Measurements from ENCODE around the gene GJB5.

GJB5 gene

DNA sequence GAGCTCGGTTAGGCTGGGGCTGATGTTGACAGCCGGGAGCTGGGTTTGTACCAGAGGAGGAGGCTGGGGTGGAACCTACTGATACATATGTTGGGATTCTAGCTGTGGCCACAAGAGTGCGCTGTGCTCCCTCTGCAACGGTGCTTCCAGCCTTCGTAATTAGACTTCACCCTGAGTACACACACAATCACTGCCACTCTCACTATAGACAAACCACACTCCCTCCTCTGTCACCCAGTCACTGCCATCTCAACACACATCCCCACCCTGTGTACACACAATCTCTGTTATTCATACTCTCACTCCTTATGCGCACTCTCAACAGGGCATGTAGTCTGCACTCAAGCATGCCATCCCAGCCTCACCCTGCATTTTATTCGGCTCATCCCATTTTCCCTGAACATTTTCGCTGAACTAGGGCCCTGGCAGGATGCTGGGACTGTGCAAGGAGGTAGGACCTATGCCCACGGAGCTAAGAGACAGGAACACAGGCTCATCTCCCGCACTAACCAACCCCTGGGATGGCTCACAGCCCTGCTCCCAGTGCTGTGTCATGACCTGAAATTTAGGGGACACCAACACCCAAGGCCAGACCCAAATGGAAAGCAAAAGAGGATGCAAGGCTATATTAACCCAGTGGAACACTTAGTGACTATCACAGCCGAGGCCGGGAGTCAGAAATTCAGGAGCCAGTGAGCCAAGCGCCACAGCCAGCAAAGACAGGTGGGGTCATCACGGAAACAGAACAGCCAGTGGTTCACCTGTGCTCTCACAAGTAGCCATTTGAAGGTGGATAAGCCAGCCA lies 31.9 kb downstream of the GJB5 start:
- Histone ChIP-seq H3K4me3 (ENCODE audit: low read length) (no peak overlapping the region), H2BK5ac (ENCODE audit: low read length) (no peak overlapping the region), H3K79me2 (ENCODE audit: control insufficient read depth, insufficient read depth, low read length) (no peaks in the 10 kb centered on the region), H2BK120ac (ENCODE audit: low read depth, low read length) (no peak overlapping the region), H2AK5ac (ENCODE audit: low read length) (no peak overlapping the region), H3K27ac (ENCODE audit: low read depth, low read length) (no peak overlapping the region), H3K4me1 (ENCODE audit: control insufficient read depth, low read depth, low read length) (peaks cover 2% of the 10 kb centered on the region), H3K79me1 (ENCODE audit: low read length) (no peaks in the 10 kb centered on the region), H3K27me3 (ENCODE audit: insufficient read depth, low read length, poor library complexity) (no peaks in the 10 kb centered on the region), H3K18ac (ENCODE audit: low read length) (no peak overlapping the region), H2BK15ac (replicated peaks; ENCODE audit: low read depth) (no peak overlapping the region), H3K23ac (ENCODE audit: low read length) (no peak overlapping the region), H4K5ac (ENCODE audit: low read length) (no peak overlapping the region), H3K56ac (ENCODE audit: low read length) (no peak overlapping the region), H3K9ac (ENCODE audit: low read length) (peak overlapping the region; percentile 6), H3K4me2 (ENCODE audit: low read length) (no peak overlapping the region), H3K36me3 (ENCODE audit: control insufficient read depth, insufficient read depth, low read length) (no peaks in the 10 kb centered on the region), H3K4ac (ENCODE audit: low read depth, low read length) (no peak overlapping the region), H4K8ac (ENCODE audit: low read depth, low read length) (no peak overlapping the region)
- peak; percentile 81 for DNase-seq
- no CpG with 5 or more reads among the region's 14 CpGs for WGBS (ENCODE audit: extremely low coverage, insufficient coverage, low lambda C conversion rate)

DNA sequence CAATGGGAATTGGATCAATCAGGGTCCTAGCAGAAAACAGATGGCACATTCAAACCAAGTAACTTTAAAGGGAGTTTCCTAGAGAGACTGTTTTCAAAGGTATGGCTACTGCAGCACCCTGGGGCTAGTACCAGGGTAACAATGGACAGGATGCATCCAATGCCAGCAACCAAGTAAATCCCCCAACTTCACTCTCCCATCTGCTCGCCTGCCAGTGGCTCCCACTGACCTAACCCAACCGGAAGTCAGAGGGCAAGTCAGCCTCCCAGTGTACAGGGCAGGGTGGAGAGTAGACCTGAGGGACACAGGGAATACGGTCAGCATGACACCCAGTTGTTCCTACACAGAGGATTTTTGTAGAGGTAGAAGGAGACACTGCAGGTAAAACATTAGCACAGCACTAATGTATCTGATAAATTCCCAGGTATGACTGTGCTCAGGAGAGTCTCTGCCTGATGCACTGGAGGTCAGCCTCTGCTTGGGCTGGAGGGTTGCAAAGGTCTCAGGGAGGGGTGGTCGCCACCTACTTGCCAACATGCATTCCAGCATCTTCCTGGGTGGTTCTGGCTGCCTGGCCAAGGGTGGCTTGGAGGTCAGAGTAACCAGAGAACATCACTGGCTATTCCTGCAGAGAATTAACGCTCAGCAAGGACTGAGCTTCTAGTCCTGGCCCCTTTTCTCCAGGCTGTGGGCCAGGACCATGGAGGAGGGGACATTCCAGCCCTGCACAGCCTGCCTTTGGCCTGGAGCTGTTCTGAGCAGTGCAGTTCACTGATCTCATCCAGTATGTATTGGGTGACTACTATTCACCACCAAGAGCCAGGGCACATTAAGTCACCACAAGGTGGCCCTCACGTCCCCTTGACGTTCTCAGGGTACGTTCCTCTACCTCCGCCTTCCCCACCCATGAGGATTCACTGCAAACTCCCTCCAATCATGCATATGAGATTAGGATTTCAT lies 32.9 kb downstream of the GJB5 start:
- Histone ChIP-seq H3K79me2 (ENCODE audit: control insufficient read depth, insufficient read depth, low read length) (no peaks in the 10 kb centered on the region), H2BK5ac (ENCODE audit: low read length) (no peak overlapping the region), H3K79me1 (ENCODE audit: low read length) (no peaks in the 10 kb centered on the region), H2BK120ac (ENCODE audit: low read depth, low read length) (no peak overlapping the region), H3K18ac (ENCODE audit: low read length) (no peak overlapping the region), H3K56ac (ENCODE audit: low read length) (peak overlapping the region; percentile 8), H3K36me3 (ENCODE audit: control insufficient read depth, insufficient read depth, low read length) (no peaks in the 10 kb centered on the region), H3K4me2 (ENCODE audit: low read length) (no peak overlapping the region), H3K23ac (ENCODE audit: low read length) (no peak overlapping the region), H4K5ac (ENCODE audit: low read length) (no peak overlapping the region), H4K8ac (ENCODE audit: low read depth, low read length) (no peak overlapping the region), H3K4me1 (ENCODE audit: control insufficient read depth, low read depth, low read length) (peaks cover 3% of the 10 kb centered on the region), H3K27me3 (ENCODE audit: insufficient read depth, low read length, poor library complexity) (no peaks in the 10 kb centered on the region), H3K4ac (ENCODE audit: low read depth, low read length) (no peak overlapping the region), H3K27ac (ENCODE audit: low read depth, low read length) (no peak overlapping the region), H3K4me3 (ENCODE audit: low read length) (no peak overlapping the region), H3K9ac (ENCODE audit: low read length) (no peak overlapping the region), H2AK5ac (ENCODE audit: low read length) (no peak overlapping the region), H2BK15ac (replicated peaks; ENCODE audit: low read depth) (no peak overlapping the region)
- DNase-seq, result peak; percentile 81
- WGBS (ENCODE audit: extremely low coverage, insufficient coverage, low lambda C conversion rate), result no CpG with 5 or more reads among the region's 9 CpGs

DNA sequence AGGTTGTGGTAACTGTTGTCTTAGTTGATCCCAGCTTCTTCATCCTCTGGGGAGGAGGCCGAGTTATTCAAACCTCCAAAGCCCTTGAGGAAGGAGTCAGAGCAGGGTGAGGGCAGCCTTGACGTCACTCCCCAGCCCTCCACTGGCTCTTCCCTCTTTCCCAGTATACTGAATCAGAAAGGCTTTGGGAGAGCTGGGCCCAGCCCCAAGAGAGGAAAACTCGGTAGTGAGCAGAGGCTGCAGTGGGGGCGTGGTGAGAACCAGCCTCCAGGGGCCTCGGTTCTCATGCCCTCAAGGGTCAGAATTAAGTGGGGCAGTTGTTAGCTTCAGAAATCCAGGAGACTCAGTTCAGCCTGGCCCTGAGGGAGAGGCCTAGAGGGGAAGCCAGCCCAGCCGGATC lies 36.1 kb downstream of the GJB5 start:
- WGBS (ENCODE audit: extremely low coverage, insufficient coverage, low lambda C conversion rate), result no CpG with 5 or more reads among the region's 6 CpGs
- DNase-seq, result no peak
- Histone ChIP-seq H4K8ac (ENCODE audit: low read depth, low read length) (no peak overlapping the region), H3K4ac (ENCODE audit: low read depth, low read length) (no peak overlapping the region), H3K9ac (ENCODE audit: low read length) (no peak overlapping the region), H4K5ac (ENCODE audit: low read length) (no peak overlapping the region), H2AK5ac (ENCODE audit: low read length) (no peak overlapping the region), H2BK120ac (ENCODE audit: low read depth, low read length) (no peak overlapping the region), H3K18ac (ENCODE audit: low read length) (no peak overlapping the region), H3K27me3 (ENCODE audit: insufficient read depth, low read length, poor library complexity) (no peaks in the 10 kb centered on the region), H3K4me1 (ENCODE audit: control insufficient read depth, low read depth, low read length) (peaks cover 3% of the 10 kb centered on the region), H2BK5ac (ENCODE audit: low read length) (no peak overlapping the region), H3K23ac (ENCODE audit: low read length) (no peak overlapping the region), H3K4me2 (ENCODE audit: low read length) (no peak overlapping the region), H2BK15ac (replicated peaks; ENCODE audit: low read depth) (no peak overlapping the region), H3K36me3 (ENCODE audit: control insufficient read depth, insufficient read depth, low read length) (no peaks in the 10 kb centered on the region), H3K27ac (ENCODE audit: low read depth, low read length) (no peak overlapping the region), H3K79me2 (ENCODE audit: control insufficient read depth, insufficient read depth, low read length) (no peaks in the 10 kb centered on the region), H3K79me1 (ENCODE audit: low read length) (no peaks in the 10 kb centered on the region), H3K56ac (ENCODE audit: low read length) (no peak overlapping the region), H3K4me3 (ENCODE audit: low read length) (no peak overlapping the region)

DNA sequence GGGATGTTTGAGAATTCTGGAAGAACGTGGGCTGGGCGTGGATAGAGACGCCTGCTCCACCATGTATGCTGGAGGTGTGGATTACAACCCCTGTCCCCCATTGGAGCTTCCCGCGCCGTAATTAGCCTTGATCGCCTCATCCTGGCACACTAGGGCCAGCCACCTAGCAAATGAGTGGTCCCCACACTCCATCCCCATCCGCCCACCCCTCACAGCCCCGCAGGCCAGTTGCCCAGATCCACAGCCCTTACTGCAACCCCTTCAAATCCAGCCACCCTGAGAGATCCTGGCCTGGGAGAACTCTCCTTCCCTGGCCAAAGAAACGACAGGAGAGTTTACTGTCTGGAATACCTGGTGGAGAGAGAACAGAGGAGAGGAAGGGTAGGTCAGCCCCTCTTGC lies 37.6 kb downstream of the GJB5 start:
- peak overlapping the region; percentile 45 for H2AK5ac ChIP-seq (ENCODE audit: low read length)
- H3K36me3 ChIP-seq (ENCODE audit: control insufficient read depth, insufficient read depth, low read length), result no peaks in the 10 kb centered on the region
- H3K27ac ChIP-seq (ENCODE audit: low read depth, low read length), result no peak overlapping the region
- peak overlapping the region; percentile 48 for H3K9ac ChIP-seq (ENCODE audit: low read length)
- peak overlapping the region; percentile 84 for H3K56ac ChIP-seq (ENCODE audit: low read length)
- H3K4ac ChIP-seq (ENCODE audit: low read depth, low read length), result no peak overlapping the region
- no peak overlapping the region for H2BK120ac ChIP-seq (ENCODE audit: low read depth, low read length)
- peaks cover 5% of the 10 kb centered on the region for H3K4me1 ChIP-seq (ENCODE audit: control insufficient read depth, low read depth, low read length)
- H3K4me2 ChIP-seq (ENCODE audit: low read length), result peak overlapping the region; percentile 25
- H4K5ac ChIP-seq (ENCODE audit: low read length), result no peak overlapping the region
- H4K8ac ChIP-seq (ENCODE audit: low read depth, low read length), result no peak overlapping the region
- no peak overlapping the region for H3K23ac ChIP-seq (ENCODE audit: low read length)
- no peak overlapping the region for H2BK15ac ChIP-seq (replicated peaks; ENCODE audit: low read depth)
- no peaks in the 10 kb centered on the region for H3K79me1 ChIP-seq (ENCODE audit: low read length)
- no peak overlapping the region for H3K4me3 ChIP-seq (ENCODE audit: low read length)
- DNase-seq, result no peak
- no peaks in the 10 kb centered on the region for H3K79me2 ChIP-seq (ENCODE audit: control insufficient read depth, insufficient read depth, low read length)
- whole genome bisulfite sequencing (ENCODE audit: extremely low coverage, insufficient coverage, low lambda C conversion rate), result no CpG with 5 or more reads among the region's 10 CpGs
- no peaks in the 10 kb centered on the region for H3K27me3 ChIP-seq (ENCODE audit: insufficient read depth, low read length, poor library complexity)
- no peak overlapping the region for H2BK5ac ChIP-seq (ENCODE audit: low read length)
- H3K18ac ChIP-seq (ENCODE audit: low read length), result peak overlapping the region; percentile 32

DNA sequence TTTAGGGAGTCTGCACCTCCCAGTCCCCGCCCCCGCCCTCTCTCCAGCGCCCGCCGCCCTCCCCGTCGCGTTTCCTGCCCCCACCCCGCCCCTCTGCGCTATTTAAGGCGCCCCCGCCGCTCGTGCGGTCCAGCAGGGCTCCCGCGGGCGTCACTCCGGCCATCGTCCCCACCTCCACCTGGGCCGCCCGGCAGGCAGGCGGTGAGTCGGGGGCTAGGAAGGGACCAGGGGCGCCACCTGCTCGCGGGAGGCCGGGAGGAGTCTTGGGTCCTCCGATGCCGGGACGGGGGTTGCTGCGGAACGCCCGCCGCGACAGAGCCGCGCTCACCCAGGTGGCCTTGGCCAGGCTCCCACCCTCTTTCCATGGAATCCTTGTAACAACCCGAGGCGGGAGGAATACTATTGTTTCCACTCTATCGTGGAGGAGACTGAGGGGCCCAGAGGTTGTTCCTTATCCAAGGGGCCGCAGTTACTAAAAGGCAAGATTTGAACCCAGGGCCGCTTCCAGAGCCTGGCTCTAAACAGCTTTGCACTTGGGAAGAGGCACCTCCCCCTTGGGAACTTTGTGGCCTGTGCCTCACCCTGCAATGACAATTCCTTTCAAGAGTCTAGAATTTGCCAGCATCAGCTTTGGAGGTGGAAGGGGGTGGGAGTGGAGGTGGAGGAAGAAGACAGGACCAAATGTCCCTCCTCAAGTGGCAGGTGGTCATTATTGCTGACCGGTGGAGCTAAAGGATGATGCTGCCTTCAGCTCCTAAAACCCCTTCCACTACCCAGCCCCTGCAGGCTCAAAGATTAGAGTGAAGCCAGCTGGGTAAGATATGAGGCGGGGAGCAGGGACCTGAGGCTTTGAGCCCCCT lies 38.3 kb downstream of the GJB5 start, which contains the start of gene GJA4:
TSS of gene GJA4 (plus strand) at position 132 of the 860 bp plus-strand sequence. CDS start 1,215 bp downstream, outside the sequence.
- Histone ChIP-seq H4K5ac (ENCODE audit: low read length) (no peak within 1 kb of the TSS), H3K4ac (ENCODE audit: low read depth, low read length) (no peak within 1 kb of the TSS), H3K27me3 (ENCODE audit: insufficient read depth, low read length, poor library complexity) (no peaks in the 10 kb centered on the region), H3K9ac (ENCODE audit: low read length) (peak within 1 kb of the TSS; percentile 61), H3K36me3 (ENCODE audit: control insufficient read depth, insufficient read depth, low read length) (no peaks in the 10 kb centered on the region), H3K79me1 (ENCODE audit: low read length) (no peaks in the 10 kb centered on the region), H3K79me2 (ENCODE audit: control insufficient read depth, insufficient read depth, low read length) (no peaks in the 10 kb centered on the region), H3K4me3 (ENCODE audit: low read length) (no peak within 1 kb of the TSS), H3K56ac (ENCODE audit: low read length) (peak within 1 kb of the TSS; percentile 84), H3K23ac (ENCODE audit: low read length) (peak within 1 kb of the TSS; percentile 45), H4K8ac (ENCODE audit: low read depth, low read length) (no peak within 1 kb of the TSS), H3K18ac (ENCODE audit: low read length) (peak within 1 kb of the TSS; percentile 32), H2BK15ac (replicated peaks; ENCODE audit: low read depth) (no peak within 1 kb of the TSS), H3K4me1 (ENCODE audit: control insufficient read depth, low read depth, low read length) (peaks cover 5% of the 10 kb centered on the region), H3K27ac (ENCODE audit: low read depth, low read length) (no peak within 1 kb of the TSS), H2BK5ac (ENCODE audit: low read length) (no peak within 1 kb of the TSS), H2BK120ac (ENCODE audit: low read depth, low read length) (no peak within 1 kb of the TSS), H2AK5ac (ENCODE audit: low read length) (peak within 1 kb of the TSS; percentile 45), H3K4me2 (ENCODE audit: low read length) (peak within 1 kb of the TSS; percentile 54)
- no peak for DNase-seq
- WGBS (ENCODE audit: extremely low coverage, insufficient coverage, low lambda C conversion rate), result no CpG with 5 or more reads among the region's 45 CpGs
